ENCODE measurements around the gene CACNG8.

DNA sequence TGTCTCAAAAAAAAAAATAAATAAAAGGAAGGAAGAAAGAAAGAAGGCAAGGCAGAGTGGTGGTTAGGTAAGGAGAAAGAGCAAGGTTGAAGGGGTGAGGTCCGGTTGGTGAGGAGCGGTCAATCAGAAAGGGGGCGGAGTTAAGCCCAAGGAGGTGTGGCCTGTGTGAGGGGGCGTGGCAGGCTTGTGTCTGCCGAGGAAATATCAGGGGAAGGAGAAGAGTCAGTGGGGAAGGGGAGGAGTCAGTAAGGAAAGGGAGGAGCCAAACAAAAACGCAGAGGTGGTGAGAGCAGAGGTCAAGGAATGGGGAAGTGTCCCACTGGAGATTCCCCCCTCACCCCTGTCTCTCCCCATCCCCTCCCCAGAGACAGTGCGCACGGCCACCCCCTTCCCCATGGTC, 47.7 kb upstream of the CACNG8 start:
- TF ChIP-seq SALL2 (tag by site-specific recombination; IDR thresholded peaks at IDR 0.05; ENCODE audit: borderline replicate concordance) (no peak), ZNF221 (tag by site-specific recombination; IDR thresholded peaks at IDR 0.05; ENCODE audit: borderline replicate concordance) (no peak)

All from HEK293 (cell line).